ENCODE results near the gene YPEL4.

- TF ChIP-seq, protein P1, sequence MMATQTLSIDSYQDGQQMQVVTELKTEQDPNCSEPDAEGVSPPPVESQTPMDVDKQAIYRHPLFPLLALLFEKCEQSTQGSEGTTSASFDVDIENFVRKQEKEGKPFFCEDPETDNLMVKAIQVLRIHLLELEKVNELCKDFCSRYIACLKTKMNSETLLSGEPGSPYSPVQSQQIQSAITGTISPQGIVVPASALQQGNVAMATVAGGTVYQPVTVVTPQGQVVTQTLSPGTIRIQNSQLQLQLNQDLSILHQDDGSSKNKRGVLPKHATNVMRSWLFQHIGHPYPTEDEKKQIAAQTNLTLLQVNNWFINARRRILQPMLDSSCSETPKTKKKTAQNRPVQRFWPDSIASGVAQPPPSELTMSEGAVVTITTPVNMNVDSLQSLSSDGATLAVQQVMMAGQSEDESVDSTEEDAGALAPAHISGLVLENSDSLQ (IDR thresholded peaks at IDR 0.05) = no peak
- TF ChIP-seq L3MBTL2 (conservative IDR thresholded peaks at IDR 0.05) = no peak
- no peak for TF ChIP-seq FOXM1 (IDR thresholded peaks at IDR 0.05; ENCODE audit: borderline replicate concordance)
- TF ChIP-seq HDGF (IDR thresholded peaks at IDR 0.05; ENCODE audit: borderline replicate concordance) = no peak
- no peak for TF ChIP-seq NFRKB (IDR thresholded peaks at IDR 0.05)
- no peak for TF ChIP-seq LEF1 (IDR thresholded peaks at IDR 0.05; ENCODE audit: borderline replicate concordance)
- TF ChIP-seq FOXK2 (IDR thresholded peaks at IDR 0.05) = no peak
- TF ChIP-seq FOXA1 (IDR thresholded peaks at IDR 0.05) = no peak
- TF ChIP-seq ZNF384 (IDR thresholded peaks at IDR 0.05) = no peak
- TF ChIP-seq SP1 (IDR thresholded peaks at IDR 0.05) = no peak
- TF ChIP-seq ELF4 (IDR thresholded peaks at IDR 0.05) = no peak
- TF ChIP-seq BHLHE40 (IDR thresholded peaks at IDR 0.05; ENCODE audit: borderline replicate concordance) = no peak
These were observed 13.2 kb upstream of the YPEL4 start for GRCh38 chr11:57662893-57663292.

Measured in HEK293T (cell line).